Aorta (tissue), 5 donors: ENCODE data around the gene NRCAM. TPM values are rescaled to one million over a fixed set of nuclear protein-coding genes. Genes with fewer than 3 reads are reported as not detected.

ENCODE experiments used
- ATAC-seq: fragments of 200-7000 bp; cut with Tn5 transposase; one replicate; pipeline ENCODE4 v1.9.1; 2022; ENCODE audit warnings: moderate library complexity; ENCODE audit not compliant: low FRiP score
- DNase-seq, 2 donors: peaks; one replicate each; pipeline ENCODE4 v3.0.0-alpha.2; 2020
- H3K27ac ChIP-seq, 2 donors: one replicate each; pipeline ENCODE4 v1.5.1; 2013; ENCODE audit warnings: low read length in 2 of 2, mild to moderate bottlenecking in 2 of 2, moderate library complexity in 2 of 2, control low read depth in 1 of 2, inconsistent platforms in 1 of 2, low read depth in 1 of 2
- H3K27me3 ChIP-seq, 2 donors: one replicate each; pipeline ENCODE4 v1.6.1; 2013; ENCODE audit warnings: control low read depth in 1 of 2, low read length in 1 of 2, mild to moderate bottlenecking in 1 of 2, moderate library complexity in 1 of 2; ENCODE audit not compliant: insufficient read depth in 2 of 2, control insufficient read depth in 1 of 2
- H3K36me3 ChIP-seq, 2 donors: one replicate each; pipeline ENCODE4 v1.6.1; 2013; ENCODE audit warnings: control low read depth in 1 of 2, low read length in 1 of 2, mild to moderate bottlenecking in 1 of 2; ENCODE audit not compliant: insufficient read depth in 2 of 2, control insufficient read depth in 1 of 2
- H3K4me1 ChIP-seq, 2 donors: one replicate each; pipeline ENCODE4 v1.6.1; 2013; ENCODE audit warnings: low read length in 2 of 2, control low read depth in 1 of 2, mild to moderate bottlenecking in 1 of 2, moderate library complexity in 1 of 2; ENCODE audit not compliant: insufficient read depth in 2 of 2, control insufficient read depth in 1 of 2
- H3K4me3 ChIP-seq, 2 donors: one replicate each; pipeline ENCODE4 v1.5.1; 2013; ENCODE audit warnings: low read length in 2 of 2, control low read depth in 1 of 2, mild to moderate bottlenecking in 1 of 2
- H3K9me3 ChIP-seq: one replicate; pipeline ENCODE4 v1.6.1; 2013; ENCODE audit warnings: mild to moderate bottlenecking, low read length; ENCODE audit not compliant: control insufficient read depth
- WGBS, 2 donors: extraction: QIAGEN DNeasy Blood & Tissue Kit; methylation state at CpG; one replicate each; pipeline ENCODE4 v1.1.7; 2013; 5-methylcytosine and 5-hydroxymethylcytosine counted together
- intact Hi-C, 2 donors: fragments of 100-400 bp; cut with DNase I; formaldehyde crosslinking; loops; one replicate each; pipeline versions ENCODE4 v1.14.2 to v1.15.0; 2022
- polyA plus RNA-seq, 2 donors: library from polyadenylated mRNA; stranded (reverse); fragments of 200-250 nt; gene quantifications; one replicate each; pipeline ENCODE4 v1.2.3, GENCODE V29; 2013
- total RNA-seq, 2 donors: library from RNA; stranded (reverse); fragmentation: NEBNext Ultra II Directional; extraction: Animal tissue kit (Norgen Biotek cat#: 25700); gene quantifications; one replicate each; pipeline ENCODE4 v1.2.1, GENCODE V29; 2021
- donor health status: healthy with polysubstance abuse.
- donor health status: Bipolar disorder and iron deficiency.
- donor health status: DM: no; HTN: no; CAD: no.
- donor health status: DM: no; HTN: no; CAD: no.
- donor health status: DM: yes; HTN: yes; CAD: no.

Gene NRCAM
- total and polyA plus RNA-seq, 4 donors, result under 0.01 to 1.8 (median 0.76) TPM

DNA sequence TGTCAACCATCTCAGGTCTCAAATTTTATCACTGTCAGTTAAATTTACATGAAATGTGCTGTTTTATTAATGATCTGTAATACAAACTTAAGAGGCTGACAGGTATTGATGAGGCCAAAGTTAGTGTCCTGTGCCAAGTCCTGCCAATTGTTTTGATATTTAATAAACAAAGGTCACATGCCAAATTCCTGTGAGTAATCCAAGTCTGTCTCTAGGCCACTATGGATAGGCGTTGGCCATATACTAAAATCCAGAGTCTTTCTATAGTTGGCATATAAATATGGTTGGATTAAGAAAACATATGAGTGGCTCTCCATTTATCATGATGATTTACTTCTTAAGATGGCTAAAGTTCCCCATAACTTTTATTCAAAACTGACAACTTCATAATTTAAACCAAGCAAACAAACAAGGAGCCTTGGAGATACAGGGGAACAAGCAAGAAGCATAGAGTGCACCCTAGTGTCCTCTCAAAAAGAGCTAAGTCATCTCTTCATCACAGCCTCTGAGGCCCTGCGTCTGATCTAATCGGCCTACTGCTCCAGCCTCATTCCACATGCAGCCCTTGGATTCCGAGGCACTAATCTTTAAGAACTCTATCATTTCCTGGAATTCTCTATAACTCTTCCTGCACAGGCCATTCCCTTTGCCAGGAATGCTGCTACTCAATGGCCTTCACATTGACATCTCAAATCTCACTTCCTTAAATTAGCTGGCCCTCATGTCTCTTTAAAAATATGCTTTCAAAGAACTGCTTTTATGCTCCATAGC is 32.7 kb upstream of the NRCAM start:
- Histone ChIP-seq H3K4me3 (no peak overlapping the region), H3K9me3 (no peaks in the 10 kb centered on the region)

DNA sequence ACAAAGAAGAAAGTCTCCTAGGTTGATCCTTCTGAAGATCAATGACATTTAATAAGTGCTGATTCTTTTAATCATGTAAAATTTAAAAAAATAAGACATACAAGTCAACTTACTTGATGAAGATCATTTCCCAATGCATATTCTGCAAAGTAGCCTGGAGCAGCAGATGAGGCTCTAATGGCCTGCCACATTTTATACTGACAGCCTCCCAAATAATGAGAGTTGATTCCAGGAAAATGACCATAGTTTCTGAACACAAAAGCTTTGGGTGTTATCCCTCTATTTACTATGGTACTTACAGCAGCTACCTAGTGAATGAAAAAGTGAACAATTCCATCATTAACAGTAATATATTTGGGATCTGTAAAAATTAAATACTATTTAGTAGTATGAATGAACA is 31.4 kb upstream of the NRCAM start:
- ATAC-seq, result no peak
- no peak for DNase-seq
- Histone ChIP-seq H3K27ac (no peak overlapping the region), H3K4me3 (no peak overlapping the region), H3K9me3 (no peaks in the 10 kb centered on the region), H3K27me3 (no peaks in the 10 kb centered on the region), H3K4me1 (no peaks in the 10 kb centered on the region), H3K36me3 (peaks cover 0 to 5% of the 10 kb centered on the region in 2 donors)
- intact Hi-C loops, result no loop called here

More for the DNA sequence above, 32.7 kb upstream of the NRCAM start:
- Histone ChIP-seq H3K27ac (no peak overlapping the region), H3K36me3 (peaks cover 0 to 2% of the 10 kb centered on the region in 2 donors), H3K27me3 (no peaks in the 10 kb centered on the region), H3K4me1 (no peaks in the 10 kb centered on the region)
- ATAC-seq (no peak), DNase-seq (no peak)
- 90 to 94% methylated on average over 4 of the region's 4 CpGs for WGBS, 2 donors
- intact Hi-C loops, result no loop called here

DNA sequence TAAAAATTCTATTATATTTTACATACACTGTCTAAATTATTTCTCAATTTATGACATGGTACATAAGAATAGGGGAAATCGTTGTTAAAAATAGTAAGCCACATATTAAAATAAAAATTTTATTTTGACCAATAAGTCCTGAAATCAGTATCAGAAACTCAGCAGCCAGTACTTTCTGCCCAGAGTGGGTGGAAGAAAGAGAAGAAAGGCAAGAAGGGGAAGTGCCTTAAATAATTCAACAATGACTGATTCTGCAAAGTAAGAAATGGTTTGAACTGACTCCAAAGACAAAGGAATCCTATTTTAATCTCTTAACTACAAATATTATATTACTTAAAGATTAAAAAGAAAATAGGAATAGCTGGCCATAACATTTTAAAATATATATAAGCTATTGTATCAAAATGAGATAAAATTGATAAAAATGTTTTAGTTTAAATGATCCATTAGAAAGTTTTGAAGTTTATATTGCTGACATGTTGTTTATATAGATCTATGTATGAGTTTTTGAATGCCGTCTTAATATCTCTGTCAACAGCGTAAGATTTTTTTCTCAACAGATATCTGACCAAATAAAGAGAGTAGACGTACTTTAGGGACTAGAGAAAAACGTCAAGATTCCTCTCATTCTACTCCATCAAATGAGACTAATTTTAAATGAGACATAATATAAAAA is 30.2 kb upstream of the NRCAM start:
- no peaks in the 10 kb centered on the region for H3K27me3 ChIP-seq
- no peaks in the 10 kb centered on the region for H3K9me3 ChIP-seq
- intact Hi-C loops, result no loop called here
- no peak overlapping the region for H3K4me3 ChIP-seq
- DNase-seq (no peak), ATAC-seq (no peak)
- peaks cover 0 to 5% of the 10 kb centered on the region in 2 donors for H3K36me3 ChIP-seq
- 52 to 55% methylated on average over 5 of the region's 5 CpGs for WGBS, 2 donors
- no peak overlapping the region for H3K27ac ChIP-seq
- H3K4me1 ChIP-seq, result no peaks in the 10 kb centered on the region

DNA sequence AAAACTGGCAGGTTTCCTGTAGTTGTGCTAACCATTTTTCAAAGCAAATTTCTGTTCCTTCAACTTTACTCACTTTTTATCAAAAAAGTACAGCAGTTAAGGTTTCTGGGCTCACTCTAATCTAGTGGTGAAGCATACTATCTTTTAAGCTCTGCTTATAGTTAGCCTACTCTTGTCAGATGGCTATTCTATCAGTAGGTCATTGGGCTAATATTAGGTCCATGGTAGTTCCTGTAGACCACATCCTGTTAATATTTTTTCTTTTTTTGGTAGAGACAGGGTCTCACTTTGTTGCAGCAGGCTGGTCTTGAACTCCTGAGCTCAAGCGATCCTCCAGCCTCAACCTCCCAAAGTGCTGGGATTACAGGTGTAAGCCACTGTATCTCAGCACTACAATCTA is 27.9 kb upstream of the NRCAM start:
- ATAC-seq, result no peak
- Histone ChIP-seq H3K36me3 (peaks cover under 1 to 2% of the 10 kb centered on the region in 2 donors), H3K27me3 (no peaks in the 10 kb centered on the region), H3K4me1 (no peaks in the 10 kb centered on the region), H3K27ac (no peak overlapping the region), H3K9me3 (no peaks in the 10 kb centered on the region), H3K4me3 (no peak overlapping the region)
- no peak for DNase-seq
- intact Hi-C loops, result no loop called here
- WGBS, 2 donors, result 79 to 85% methylated on average over 1 of the region's 1 CpG

DNA sequence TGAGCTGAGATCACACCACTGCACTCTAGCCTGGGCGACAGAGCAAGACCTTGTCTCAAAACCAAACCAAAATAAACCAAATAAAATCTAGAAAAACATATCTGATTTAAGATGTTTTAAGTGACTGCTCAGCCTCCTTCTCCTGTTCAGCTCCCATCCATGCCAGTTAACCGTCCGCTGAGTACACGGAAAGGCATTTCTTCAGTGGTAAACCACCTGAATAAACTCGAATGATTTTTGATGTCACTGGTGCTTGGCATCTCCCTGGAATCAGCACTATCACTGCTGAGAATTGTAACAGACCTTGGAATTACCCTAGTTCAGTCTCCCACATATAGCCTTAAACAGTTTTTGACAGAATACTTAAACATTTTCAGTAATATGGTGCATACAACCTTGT is 24.1 kb upstream of the NRCAM start:
- DNase-seq (no peak), ATAC-seq (no peak)
- no peaks in the 10 kb centered on the region for H3K27me3 ChIP-seq
- H3K4me1 ChIP-seq, result no peaks in the 10 kb centered on the region
- WGBS, 2 donors, result 94 to 95% methylated on average over 5 of the region's 5 CpGs
- no peaks in the 10 kb centered on the region for H3K9me3 ChIP-seq
- H3K36me3 ChIP-seq, result peaks cover 2 to 4% of the 10 kb centered on the region in 2 donors
- no peak overlapping the region for H3K4me3 ChIP-seq
- intact Hi-C loops, result no loop called here
- H3K27ac ChIP-seq, result no peak overlapping the region

DNA sequence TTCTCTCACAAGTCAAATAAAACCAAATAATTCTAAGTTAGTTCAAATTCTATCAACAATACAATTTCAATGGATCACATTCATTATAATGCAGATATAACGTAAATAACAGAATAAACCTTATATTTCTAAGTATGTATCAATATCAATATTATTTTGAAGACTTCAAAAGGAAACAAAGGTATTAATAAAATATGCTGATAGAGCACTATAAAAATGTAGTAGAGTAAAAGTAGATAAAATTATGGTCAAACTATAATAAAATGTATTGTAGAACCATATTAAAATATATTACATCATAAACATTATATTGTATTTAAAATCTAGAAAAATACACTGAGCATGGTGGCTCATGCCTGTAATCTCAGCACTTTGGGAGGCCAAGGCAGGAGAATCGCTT is 23.5 kb upstream of the NRCAM start:
- peaks cover 2 to 4% of the 10 kb centered on the region in 2 donors for H3K36me3 ChIP-seq
- no peaks in the 10 kb centered on the region for H3K9me3 ChIP-seq
- no peak overlapping the region for H3K4me3 ChIP-seq
- no peaks in the 10 kb centered on the region for H3K4me1 ChIP-seq
- intact Hi-C loops, result no loop called here
- H3K27me3 ChIP-seq, result no peaks in the 10 kb centered on the region
- DNase-seq (no peak), ATAC-seq (no peak)
- WGBS, 2 donors, result 97 to 98% methylated on average over 2 of the region's 2 CpGs
- no peak overlapping the region for H3K27ac ChIP-seq

DNA sequence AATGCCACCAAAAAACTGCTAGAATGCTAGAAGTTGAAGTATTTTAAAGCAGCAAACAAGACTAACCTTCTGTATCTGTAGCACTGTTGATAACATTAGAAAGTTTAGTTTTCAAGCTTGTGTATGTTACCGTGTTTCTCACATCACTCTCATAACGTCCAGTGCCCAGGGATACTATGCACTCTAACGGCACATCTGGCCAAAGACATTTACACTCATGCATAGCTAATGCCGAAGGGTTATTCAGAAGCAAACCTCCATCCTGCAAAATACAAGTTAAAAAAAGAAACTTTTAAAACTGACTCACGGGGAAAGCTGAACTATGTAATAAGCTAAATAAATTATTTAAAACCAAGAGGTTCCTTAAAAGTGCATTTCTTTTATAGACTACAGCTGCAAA is 22.9 kb upstream of the NRCAM start:
- Histone ChIP-seq H3K4me1 (no peaks in the 10 kb centered on the region), H3K27me3 (no peaks in the 10 kb centered on the region), H3K9me3 (no peaks in the 10 kb centered on the region), H3K36me3 (peaks cover 2 to 4% of the 10 kb centered on the region in 2 donors), H3K27ac (no peak overlapping the region), H3K4me3 (no peak overlapping the region)
- DNase-seq (no peak), ATAC-seq (no peak)
- intact Hi-C loops, result no loop called here
- WGBS, 2 donors, result 87 to 90% methylated on average over 5 of the region's 5 CpGs

DNA sequence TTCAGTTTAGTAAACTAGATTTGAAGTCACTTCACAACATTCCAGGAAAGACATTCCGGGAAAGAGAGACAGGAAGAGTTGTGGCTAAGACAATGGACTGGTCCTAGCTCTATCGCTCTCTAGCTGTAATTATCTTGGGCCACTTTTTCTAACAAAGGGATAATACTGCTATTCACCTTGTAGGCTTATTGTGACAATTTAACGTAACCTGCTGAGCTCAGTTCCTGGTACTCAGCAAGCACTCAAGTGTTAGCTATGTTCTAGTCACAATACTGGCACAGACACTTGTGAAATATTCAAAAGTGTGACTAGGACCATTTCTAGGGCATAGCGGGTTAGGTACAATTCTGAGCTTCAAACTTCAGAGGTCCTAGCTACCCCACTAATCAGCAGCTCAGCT is 12.0 kb upstream of the NRCAM start:
- no peak for DNase-seq
- Histone ChIP-seq H3K27ac (no peak overlapping the region), H3K4me3 (no peak overlapping the region), H3K9me3 (no peaks in the 10 kb centered on the region), H3K4me1 (no peaks in the 10 kb centered on the region), H3K27me3 (no peaks in the 10 kb centered on the region), H3K36me3 (no peaks in the 10 kb centered on the region)
- intact Hi-C loops, result no loop called here
- ATAC-seq, result no peak
- 77 to 80% methylated on average over 4 of the region's 4 CpGs for WGBS, 2 donors

DNA sequence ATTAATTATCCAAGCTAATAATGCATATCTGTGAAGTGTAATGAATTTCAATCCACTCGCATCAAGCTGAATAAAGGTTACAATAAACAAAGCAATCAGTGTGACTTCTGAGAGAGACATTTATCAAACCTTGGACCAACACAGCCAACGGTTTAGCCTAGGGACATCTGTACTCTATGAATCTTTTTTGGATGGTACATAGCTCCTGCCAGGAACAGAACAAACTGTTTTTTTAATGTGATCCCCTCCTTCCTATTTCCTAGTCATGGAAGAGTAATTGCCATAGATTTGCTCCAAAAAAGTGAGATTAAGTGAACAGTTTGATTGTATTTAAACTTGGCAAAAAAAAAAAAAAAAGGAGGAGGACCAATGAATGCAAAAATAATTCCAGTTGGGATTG is 11.2 kb upstream of the NRCAM start:
- H3K27ac ChIP-seq, result no peak overlapping the region
- H3K4me1 ChIP-seq, result no peaks in the 10 kb centered on the region
- 46 to 55% methylated on average over 2 of the region's 2 CpGs for WGBS, 2 donors
- intact Hi-C loops, result no loop called here
- no peak for DNase-seq
- H3K4me3 ChIP-seq, result no peak overlapping the region
- no peaks in the 10 kb centered on the region for H3K27me3 ChIP-seq
- ATAC-seq, result no peak
- no peaks in the 10 kb centered on the region for H3K9me3 ChIP-seq
- H3K36me3 ChIP-seq, result no peaks in the 10 kb centered on the region
